HG03280 (cell line): ENCODE data around the gene RASA2.
"Not testable (repeated sequence)": the region's sequence is repeated elsewhere in the genome, so short reads cannot be mapped to it uniquely, and the experiment has no call there.

Experiments
- ATAC-seq: cut with Tn5 transposase; IDR thresholded peaks from one replicate; pipeline ENCODE4 v1.9.1; 2021; ENCODE audit warnings: mild to moderate bottlenecking, moderate library complexity; ENCODE audit not compliant: unreplicated experiment

The RASA2 gene

DNA sequence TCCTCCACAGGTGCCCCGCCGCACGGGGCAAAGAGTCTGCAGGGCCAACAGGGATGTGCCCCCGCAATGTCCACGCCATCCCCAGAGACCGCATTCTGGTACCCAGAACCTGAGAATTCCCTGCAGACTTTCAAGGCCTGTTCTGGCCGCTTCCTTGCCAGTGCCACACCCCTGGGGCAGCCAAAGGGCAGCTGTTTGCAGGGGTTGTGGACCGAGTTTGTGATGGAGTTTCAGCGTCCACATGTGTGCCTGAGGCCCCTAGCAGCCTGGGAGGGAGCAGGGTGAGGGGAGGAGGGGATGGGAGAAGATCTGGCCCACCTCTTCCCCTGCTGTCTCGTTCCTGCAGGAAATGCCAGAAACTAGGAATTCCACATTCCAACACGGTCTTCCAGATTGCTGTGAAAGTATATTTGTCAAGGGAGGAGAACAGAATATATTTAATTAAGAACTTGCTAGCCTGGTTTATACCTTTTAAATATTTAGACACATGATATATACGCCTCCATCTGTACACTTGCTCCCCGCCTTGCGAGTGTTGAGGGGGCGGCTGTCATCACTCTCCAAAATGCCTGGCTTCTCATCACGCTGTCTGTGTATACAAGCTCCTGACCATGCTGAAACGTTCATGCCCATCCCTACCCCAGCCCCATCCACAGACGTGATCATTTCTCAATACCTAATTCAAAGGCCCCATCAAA is 31.1 kb upstream of the RASA2 start:
- ATAC-seq, result no peak

DNA sequence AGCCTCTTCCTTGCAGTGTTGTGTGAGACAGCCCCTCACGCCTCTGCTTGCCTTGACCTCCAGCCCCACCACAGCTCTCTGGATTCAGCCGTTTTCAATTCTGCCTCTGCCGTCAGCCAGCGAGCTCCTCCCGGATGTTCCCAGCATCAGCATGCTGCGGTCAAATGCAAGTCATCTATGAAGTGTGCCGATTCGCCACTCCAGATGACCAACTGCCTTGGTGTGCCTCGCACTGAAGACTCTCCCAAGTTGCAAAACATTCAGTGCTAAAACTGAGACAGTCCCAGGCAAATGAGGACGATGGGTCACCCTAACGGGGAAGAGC is 30.6 kb upstream of the RASA2 start:
- no peak for ATAC-seq

DNA sequence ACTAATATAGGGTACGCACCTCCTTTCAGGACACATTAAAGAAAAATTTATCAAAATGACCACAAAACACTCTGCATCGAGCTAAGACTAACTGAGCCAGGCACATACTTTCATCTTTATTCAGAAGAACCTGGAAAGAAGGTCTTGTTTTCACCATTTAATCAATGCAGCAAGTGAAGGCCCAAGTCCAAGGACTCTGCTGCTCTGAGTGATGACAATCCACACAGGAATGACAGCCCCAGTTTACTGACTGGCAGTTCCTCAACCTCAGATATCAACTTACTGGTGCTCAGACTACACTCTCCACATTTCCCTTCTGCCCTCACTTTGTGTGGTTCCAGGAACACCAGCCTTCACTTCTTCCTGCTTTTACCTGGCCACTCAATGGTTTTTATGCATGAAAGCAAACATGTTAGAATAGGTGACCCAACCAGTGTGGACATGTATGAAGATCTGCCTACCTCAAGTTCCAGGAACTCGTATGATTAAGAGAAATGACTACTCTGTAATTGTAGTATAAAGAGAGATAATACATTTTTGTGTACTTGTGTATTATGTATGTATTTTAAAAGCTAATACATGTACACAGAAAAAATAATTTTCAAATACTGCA is 29.1 kb upstream of the RASA2 start:
- no peak for ATAC-seq

DNA sequence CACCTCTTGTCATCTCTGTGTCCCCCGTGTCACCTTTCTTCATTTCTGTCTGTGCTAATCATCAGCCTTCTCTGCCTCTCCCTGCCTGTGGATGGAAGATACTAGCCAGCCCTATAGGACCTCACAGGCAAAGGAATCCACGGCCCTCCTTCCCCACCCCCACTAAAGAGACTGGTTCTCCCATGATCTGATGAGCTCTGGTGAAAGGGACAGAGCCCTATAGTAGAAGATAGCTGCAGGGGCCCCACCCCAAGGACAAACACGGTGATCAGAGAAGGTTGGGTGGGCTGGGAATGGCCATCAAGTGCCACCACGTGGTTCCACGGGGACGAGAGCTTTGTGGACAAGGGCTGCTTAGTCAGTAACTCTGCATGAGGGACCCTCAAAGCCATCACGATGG is 27.8 kb upstream of the RASA2 start:
- no peak for ATAC-seq

GRCh38 chr3:141460097-141460704 is 26.6 kb upstream of the RASA2 start:
- ATAC-seq, result peak; percentile 88

- ATAC-seq, result no peak
Observed at GRCh38 chr3:141462176-141462859, 24.5 kb upstream of the RASA2 start.

DNA sequence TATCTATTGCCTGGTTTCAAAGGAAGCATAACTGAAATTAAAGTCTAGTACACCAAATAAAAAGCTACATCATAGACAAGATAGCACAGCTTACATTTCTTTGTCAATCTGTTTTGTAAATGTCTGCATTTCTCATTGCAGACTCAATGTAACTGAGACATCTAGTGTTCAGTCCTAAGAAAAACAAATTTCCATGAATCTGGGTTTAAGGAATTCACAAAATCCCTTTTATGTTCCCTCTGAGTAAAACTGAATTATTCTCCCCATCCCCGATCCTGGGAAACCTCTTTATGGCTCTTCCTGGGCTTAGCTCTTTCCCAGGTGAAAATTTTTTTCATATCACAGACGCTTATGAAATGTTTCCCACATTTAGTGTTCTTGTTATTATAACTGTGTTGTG is 21.6 kb upstream of the RASA2 start:
- no peak for ATAC-seq

GRCh38 chr3:141466633-141467169 is 20.1 kb upstream of the RASA2 start:
- ATAC-seq, result no peak

GRCh38 chr3:141469720-141470119 is 17.1 kb upstream of the RASA2 start:
- ATAC-seq, result no peak

- no peak for ATAC-seq
Observed at GRCh38 chr3:141471160-141471559, 15.7 kb upstream of the RASA2 start.

DNA sequence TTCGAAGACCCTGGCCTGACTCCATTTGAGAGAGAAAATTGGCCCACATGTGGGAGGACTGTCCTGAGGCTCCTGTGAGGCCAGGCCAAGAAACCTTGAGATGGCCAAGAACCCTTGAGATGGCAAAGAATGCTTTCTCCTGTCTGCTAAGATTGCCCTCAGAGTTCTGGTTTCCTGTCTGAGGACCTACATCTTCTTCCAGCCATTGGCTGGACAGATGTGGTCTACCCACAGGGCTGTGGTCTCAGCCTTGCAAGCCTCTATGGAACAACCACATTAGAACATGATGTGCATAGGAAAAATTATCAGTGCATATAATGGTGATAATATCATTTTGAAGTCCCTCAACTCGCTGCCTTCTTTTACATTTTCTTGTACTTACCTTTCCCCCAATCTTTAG is 10.8 kb upstream of the RASA2 start:
- no peak for ATAC-seq

- no peak for ATAC-seq
Observed at GRCh38 chr3:141477224-141477623, 9.6 kb upstream of the RASA2 start.

GRCh38 chr3:141478139-141478538 is 8.7 kb upstream of the RASA2 start:
- no peak for ATAC-seq

DNA sequence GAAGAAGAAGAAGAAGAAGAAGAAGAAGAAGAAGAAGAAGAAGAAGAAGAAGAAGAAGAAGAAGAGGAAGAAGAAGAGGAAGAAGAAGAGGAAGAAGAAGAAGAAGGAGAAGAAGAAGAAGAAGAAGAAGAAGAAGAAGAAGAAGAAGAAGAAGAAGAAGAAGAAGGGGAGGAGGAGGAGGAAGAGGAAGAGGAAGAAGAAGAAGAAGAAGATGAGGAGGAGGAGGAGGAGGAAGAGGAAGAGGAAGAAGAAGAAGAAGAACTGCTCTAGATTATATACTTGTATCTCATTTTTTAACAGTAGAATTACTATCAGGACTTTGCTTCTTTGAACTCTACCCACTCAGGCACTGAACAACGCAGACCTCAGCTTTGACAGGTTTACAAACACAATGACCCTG is 8.0 kb upstream of the RASA2 start:
- not testable (repeated sequence) for ATAC-seq

DNA sequence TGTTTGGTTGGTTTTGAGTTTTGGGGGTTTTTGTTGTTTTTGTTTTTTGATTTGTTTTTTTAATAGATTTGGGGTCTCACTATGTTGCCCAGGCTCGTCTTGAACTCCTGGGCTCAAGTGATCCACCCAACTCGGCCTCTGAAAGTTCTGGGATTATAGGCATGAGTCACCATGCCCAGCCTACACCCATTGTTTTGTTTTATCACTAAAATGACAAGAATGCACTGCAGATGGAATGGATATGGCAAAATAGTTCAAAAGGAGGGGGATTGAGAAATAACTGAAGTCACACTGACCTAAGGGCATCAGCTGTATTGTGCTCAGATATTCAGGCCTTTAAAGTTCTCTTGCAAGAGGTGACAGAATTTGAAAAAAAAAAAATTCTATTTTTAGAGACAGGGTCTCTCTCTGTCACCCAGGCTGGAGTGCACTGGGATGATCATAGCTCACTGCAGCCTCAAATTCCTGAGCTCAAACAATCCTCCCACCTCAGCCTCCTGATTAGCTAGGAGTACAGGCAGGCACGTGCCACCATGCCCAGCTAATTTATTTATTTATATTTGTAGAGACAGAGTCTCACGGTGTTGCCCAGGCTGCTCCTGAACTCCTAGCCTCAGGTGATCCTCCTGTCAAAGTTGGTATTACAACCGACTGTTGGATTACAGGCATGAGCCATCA is 4.4 kb upstream of the RASA2 start:
- no peak for ATAC-seq

DNA sequence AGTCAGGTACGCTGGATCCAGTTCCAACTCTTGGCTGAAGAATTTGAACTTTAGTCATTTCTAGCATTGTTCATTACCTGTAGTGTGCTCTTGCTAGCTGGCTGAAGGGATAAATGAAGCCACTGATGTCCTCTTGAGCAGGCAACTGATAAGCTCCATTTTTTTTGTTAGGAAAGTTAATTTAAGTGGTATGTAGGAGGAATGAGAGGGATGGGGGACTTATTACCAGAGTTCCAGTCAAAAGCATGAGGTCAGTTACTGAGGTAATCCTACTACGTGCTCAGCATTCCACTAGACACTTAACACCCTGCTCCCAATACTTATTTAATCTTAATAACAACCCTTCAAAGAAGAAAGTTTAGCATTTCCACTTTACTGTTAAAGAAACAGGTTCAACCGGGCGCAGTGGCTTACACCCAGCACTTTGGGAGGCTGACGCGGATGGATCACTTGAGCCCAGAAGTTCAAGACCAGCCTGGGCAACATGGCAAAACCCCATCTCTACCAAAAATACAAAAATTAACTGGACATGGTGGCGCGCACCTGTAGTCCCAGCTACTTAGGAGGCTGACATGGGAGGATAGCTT is 2.0 kb upstream of the RASA2 start:
- ATAC-seq, result no peak

- no peak for ATAC-seq
Observed at GRCh38 chr3:141485641-141486495, 959 bp upstream of the RASA2 start.

DNA sequence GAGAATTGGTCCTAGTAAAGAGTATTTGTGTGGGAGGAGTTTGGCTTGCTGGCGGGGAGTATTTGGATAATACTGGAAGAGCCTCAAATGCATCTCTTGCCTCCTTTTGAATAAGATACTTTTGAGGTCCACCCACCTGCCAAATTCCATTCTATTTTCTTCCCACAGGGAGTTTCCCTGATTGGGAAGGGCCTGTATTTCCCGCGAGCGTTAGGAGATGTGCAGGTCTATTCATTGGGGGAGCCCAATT is 406 bp upstream of the RASA2 start:
- no peak for ATAC-seq

- peak; percentile 78 for ATAC-seq
Observed at GRCh38 chr3:141487521-141488252, 860 bp downstream of the RASA2 start.

DNA sequence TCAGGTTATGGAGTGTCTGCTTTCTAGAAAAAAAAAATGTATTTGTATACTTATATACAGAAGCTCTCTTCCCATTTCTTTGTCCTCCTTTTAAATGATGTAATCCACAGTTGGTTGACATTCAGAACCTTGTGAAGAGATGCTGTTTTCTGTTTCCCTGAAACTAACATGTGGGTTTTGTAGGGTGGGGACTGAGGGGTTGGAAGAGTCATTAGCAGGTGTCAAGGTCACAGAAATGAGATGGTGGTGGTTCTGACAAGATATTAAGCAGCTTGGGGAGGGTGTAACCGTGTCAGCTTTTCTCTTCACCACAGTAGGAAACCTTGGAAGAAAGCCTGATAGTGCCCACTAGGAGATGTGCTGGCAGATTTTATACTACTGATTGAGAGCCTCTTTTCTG is 2.4 kb downstream of the RASA2 start:
- no peak for ATAC-seq
